Measurements from ENCODE around the gene ATP13A3.
"Not testable (repeated sequence)": the region's sequence is repeated elsewhere in the genome, so short reads cannot be mapped to it uniquely, and the experiment has no call there.

ATP13A3 gene

DNA sequence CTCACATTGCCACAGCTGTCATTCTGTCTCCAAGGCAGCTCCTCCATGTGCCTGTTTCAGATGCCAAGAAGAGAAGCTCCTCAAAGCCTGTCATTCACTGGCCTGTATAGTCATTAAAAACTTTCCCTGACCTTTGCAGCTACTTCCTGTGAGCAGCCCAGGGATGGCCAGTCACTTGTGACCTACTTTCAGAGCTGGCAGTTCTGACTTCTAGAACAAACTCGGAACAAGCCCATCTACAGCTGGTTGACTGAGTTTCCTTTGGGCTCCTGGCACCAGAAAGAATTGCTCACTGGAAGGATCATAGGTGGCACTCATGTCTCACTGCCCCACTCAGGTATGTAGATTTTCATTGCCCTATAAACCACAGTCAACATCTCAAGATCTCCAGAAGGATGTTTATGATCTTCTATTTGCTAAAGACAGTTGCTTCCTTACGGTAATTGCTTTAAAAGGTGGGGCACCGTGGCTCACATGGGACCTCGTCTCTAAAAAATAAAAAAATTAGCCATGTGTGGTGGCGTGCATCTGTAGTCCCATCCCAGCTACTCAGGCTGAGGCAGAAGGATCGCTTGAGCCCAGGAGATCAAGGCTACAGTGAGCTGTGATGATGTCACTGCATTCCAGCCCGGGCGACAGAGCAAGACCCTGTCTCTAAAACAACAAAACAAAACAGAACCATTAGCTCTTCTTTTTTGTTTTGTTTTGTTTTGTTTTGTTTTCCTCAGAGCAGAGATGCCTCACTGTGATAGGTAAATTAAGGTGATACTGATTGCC lies 11.2 kb upstream of the ATP13A3 start:
- no peak for DNase-seq

DNA sequence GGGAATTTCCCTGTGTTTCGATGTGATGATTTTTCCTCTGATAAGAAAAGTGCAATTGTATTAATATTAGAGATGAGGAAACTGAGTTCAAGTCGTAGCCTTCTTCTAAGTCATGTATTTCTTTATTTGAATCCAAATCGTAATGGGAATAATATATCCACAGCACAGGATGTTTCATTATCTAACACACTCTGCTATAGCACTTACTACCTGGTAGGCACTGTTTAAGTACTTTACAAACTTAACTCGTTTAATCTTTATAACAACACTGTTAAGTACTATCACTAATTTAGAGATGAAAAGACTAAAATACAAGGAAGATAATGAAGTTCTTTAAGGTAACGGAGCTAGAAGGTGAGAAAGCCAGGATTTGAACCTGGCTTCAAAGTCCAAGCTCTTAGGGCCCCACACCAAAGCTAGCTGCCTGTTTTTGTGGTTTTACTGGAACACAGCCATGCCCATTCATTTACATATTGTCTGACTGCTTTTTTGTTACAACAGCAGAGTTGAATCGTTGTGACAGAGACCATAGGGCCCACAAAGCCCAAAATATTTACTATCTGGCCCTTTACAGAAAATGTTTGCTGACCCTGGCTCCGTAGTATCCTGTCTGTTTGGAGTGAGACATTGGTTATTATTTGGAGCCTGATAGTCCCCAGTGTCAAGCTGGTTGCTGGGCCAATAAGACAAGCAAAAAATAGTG lies 9.6 kb upstream of the ATP13A3 start:
- no peak for DNase-seq

DNA sequence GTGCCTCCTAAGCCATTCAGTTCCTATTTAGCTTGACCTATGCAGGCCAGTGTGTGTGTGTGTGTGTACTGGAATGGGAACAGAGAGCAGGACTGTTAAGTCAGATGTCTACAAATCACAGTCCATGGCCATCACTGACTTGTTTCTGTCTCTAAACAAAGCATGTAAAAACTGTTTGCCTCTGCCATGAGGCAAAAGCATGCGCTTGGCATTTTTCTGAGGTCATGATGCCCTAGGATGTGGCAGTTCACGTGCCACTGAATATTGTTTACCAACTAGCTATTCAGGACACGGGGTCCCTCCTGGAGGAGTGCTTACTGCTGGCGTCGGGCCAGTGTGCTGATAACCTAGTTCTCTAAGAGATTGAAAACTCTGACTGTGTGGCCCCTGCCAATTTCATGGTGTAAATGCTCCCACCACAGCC lies 8.2 kb upstream of the ATP13A3 start:
- no peak for DNase-seq

DNA sequence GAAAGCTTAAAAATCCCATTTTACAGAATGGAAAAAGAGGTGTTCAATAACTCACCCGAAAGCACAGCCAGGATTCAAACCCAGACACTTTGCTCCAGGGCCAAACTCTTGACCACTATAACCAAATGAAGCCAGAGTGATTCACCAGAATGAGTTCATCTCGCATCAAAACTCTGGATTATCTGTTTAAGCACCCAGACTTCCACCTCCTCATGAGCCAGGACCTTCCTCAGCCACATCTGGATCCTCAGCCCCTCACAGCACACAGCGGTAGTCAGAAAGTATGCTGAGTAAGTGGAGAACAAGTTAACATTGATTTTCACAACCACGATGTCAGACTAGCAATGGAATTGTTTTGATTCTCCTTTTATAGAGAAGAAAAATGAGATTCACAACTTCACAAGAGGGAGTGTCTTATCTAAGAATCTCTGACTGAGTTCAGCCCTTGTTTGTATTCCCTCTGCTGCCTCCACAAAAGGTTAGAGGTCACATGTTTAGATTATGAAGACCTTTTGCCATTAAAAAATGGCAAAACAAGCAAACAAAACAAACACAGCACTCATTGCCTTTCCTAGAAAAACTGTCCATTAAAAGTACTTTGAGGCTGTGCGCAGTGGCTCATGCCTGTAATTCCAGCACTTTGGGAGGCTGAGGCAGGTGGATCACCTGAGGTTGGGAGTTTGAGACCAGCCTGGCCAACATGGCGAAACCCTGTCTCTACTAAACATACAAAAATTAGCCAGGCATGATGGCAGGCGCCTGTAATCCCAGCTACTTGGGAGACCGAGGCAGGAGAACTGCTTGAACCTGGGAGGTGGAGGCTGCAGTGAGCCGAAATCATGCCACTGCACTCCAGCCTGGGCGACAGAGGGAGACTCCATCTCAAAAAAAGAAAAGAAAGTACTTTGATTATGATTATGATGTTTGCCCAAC lies 7.5 kb upstream of the ATP13A3 start:
- DNase-seq: not testable (repeated sequence)

DNA sequence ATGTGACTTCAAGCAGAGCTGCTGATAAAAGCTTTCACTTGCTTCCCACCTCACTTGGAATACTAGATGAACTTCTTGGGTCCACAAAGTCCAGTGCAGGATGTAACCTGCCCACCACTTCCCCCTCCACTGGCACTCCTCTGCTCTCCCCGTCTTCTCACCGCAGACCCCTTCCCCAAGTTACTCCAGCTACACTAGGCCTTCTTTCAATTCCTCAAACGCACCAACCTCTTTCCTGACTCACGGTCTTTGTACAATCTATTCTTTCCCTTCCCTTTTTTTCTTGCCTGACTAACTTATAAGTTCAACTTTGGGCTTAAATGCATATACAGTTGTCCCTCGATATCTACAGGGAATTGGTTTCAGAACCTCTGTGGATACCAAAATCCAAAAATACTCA lies 5.2 kb upstream of the ATP13A3 start:
- no peak for DNase-seq

GRCh38 chr3:194489736-194490612 lies 3.2 kb upstream of the ATP13A3 start:
- no peak for DNase-seq

DNA sequence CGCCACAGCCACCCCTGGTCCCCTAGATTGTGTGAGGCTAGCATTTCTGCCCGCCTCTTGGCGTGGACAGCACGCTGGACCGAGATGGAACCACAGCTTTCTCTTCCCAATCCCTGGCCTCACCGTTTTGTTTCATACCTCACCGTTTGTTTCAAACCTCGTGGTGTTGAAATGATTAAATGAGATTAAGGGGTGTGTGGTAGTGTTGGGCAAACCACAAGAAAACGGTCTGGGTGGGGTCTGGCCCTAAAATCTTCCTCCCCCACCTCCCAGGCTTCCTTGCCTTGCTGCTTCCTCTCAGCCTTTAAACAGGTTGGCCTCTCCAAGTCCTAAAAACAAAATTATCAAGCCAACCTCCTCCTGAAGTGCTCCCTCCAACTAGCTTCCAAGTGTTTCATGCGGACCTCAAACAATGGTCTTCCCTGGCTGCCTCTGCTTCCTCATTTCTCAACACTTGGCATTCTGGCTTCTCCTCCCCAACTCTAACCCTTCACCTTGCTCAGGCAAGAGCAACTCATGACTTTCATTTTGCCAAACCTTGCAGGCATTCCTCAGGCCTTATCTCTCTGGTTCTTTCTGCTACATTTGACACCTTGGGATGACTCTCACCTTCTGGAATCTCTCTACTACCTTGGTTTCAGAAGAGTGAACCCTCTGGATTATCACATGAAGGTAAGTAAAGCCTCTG lies 1.4 kb upstream of the ATP13A3 start:
- no peak for DNase-seq

DNA sequence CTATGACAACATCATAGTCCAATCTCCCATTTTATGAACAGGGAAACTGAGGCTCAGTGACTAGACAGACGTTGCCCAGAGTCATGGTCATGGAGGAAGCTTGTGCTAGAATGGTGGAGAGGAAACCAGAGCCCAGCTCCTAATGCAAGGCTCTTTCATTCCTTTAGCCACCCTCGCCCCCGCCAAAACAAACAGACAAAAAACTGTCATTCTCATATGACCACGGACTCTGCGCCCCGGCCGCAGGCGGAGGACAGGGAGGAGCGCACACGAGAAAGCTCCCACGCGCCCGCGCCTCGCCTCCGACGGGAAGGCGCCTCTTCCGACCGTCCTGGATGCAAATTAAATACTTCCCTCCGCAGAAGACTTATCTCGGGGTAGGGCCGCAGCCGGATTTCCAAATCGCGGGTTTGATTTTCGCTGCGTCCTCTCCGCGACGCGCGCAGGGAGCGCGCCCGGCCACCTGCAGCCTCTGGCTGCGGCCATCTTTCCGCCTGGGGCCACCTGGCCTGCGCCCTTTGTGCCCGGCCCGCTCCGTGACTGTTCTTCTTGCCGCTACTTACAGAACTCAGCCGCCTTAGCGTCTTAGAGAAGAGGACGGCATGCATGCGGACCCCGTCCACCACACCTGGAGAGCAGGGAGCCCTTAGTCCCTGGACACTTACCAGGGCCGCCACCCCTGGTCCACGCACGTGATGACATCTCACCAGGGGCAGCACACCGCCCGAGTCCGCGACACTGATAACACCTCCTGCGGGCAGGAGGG lies 670 bp upstream of the ATP13A3 start:
- DNase-seq: no peak

GRCh38 chr3:194485881-194486539 lies 792 bp downstream of the ATP13A3 start:
- DNase-seq: peak; percentile 40

GRCh38 chr3:194485468-194485880 lies 1.3 kb downstream of the ATP13A3 start:
- DNase-seq: no peak

DNA sequence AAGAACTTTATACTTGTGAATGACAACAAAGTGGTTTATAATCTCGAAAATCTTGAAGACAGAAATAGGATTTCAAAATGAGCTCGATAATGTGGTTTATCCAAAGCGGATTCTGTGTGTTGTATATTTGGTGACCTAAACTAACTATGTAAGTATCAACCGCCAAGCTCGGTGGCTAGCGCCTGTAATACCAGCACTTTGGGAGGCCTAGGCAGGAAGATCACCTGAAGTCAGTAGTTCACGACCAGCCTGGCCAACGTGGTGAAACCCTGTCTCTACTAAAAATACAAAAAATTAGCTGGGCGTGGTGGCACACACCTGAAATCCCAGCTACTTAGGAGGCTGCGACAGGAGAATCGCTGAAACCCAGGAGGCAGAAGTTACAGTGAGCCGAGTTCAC lies 2.2 kb downstream of the ATP13A3 start:
- no peak for DNase-seq

GRCh38 chr3:194483850-194484249 lies 3.0 kb downstream of the ATP13A3 start:
- no peak for DNase-seq

DNA sequence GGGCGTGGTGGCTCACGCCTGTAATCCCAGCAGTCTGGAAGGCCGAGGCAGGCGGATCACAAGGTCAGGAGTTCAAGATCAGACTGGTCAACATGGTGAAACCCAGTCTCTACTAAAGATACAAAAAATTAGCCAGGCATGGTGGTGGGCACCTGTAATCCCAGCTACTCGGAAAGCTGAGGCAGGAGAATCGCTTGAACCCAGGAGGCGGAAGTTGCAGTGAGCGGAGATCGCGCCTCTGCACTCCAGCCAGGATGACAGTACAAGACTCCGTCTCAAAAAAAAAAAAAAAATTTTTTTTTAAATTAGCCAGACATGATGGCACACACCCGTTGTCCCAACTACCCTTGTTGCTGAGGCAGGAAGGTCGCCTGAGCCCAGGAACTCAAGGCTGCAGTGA lies 4.0 kb downstream of the ATP13A3 start:
- not testable (repeated sequence) for DNase-seq

DNA sequence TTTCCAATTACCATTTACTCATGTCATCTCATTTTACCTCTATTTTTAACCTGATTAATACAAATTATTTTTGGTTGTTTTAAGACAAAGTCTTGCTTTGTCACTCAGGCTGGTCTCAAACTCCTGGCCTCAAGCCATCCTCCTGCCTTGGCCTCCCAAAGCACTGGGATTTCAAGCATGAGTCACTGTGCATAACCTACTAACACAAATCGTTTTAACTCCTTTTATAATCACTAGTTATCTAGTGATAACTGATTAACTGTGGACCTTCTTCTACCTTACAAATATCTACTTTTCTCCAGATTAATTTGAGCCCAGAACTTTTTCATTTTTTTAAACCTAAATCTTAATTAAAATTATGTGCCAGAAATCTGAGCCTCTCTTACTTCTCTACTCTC lies 4.6 kb downstream of the ATP13A3 start:
- no peak for DNase-seq

GRCh38 chr3:194481525-194482195 lies 5.1 kb downstream of the ATP13A3 start:
- DNase-seq: no peak

DNA sequence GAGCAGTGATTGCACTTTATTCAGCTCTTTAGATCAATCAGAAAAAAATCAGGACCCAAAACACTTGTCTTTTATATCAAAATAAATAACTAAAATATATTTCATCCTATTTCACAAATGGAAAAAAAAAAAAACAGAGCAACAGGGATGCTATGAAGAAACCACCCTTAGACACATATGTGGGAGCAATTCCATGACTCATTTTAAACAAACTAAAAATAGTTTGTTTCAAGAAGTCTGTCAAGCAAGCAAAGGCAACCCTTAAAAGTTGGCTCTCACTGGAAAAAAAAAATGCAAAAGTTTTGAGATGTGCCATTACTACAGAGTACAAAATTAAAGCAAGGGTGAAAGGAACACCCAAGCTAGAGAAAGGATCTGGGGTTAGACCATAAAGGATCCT lies 5.7 kb downstream of the ATP13A3 start:
- no peak for DNase-seq

DNA sequence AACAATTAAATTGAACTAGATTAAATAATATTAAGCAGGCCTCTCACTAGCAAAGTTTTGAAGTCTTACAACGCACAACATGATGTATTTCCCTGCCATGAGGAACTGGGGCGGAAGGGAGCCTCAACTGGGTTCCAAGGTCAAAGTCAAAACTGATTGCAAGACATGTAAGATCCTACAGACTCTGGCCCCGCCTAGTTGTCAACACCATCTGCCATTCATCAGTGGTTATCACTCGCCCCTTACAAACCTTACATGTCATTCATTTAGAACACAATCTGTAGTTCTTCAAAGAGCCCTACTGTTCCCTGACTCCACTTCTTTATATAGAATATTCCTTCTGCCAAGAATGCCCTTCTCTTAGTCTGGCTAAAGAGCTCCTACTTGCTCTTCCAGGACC lies 10.0 kb downstream of the ATP13A3 start:
- no peak for DNase-seq

- peak; percentile 26 for DNase-seq
Observed at GRCh38 chr3:194475978-194476377, 10.8 kb downstream of the ATP13A3 start.

GRCh38 chr3:194475138-194475932 lies 11.5 kb downstream of the ATP13A3 start:
- no peak for DNase-seq
